Fibroblast of lung (primary cell): ENCODE measurements around the gene DMP1.

Experiments
- CTCF ChIP-seq, 2 donors: IDR thresholded peaks in 1 of 2; conservative IDR thresholded peaks in 1 of 2; 1 replicate in 1 of 2; 2 replicates in 1 of 2; pipeline ENCODE4 v1.5.1; 2011 to 2012; ENCODE audit warnings: low read length in 2 of 2, control low read depth in 1 of 2, inconsistent platforms in 1 of 2, low read depth in 1 of 2, mild to moderate bottlenecking in 1 of 2
- EZH2 ChIP-seq: IDR thresholded peaks from 2 replicates; pipeline ENCODE4 v1.5.1; 2012; ENCODE audit warnings: low read length, control low read depth, mild to moderate bottlenecking; ENCODE audit errors: missing control alignments

- TF ChIP-seq CTCF (conservative IDR thresholded peaks at IDR 0.05 in 1 of 2, IDR thresholded peaks at IDR 0.05 in 1 of 2; ENCODE audit: low read depth in 1 of 2, low read length in 2 of 2): no peak
- TF ChIP-seq EZH2: no peak
These were observed at the start of gene DMP1 for GRCh38 chr4:87649980-87650379.
